Measurements from ENCODE around the gene CWC27. TPM values are rescaled to one million over a fixed set of nuclear protein-coding genes. Genes with fewer than 3 reads are reported as not detected.

CWC27 gene
- total RNA-seq, 2 donors from 2014 or later = 37.5 to 39.1 TPM

GRCh38 chr5:64979531-64979930, 210.8 kb downstream of the CWC27 start:
- H3K36me3 Mint-ChIP-seq (ENCODE audit: insufficient read depth in 2 of 2) = peaks cover 4 to 7% of the 10 kb centered on the region in 2 donors
- H3K4me1 Mint-ChIP-seq (ENCODE audit: low read depth) = peaks cover 7% of the 10 kb centered on the region
- no peaks in the 10 kb centered on the region for H3K27me3 Mint-ChIP-seq (ENCODE audit: low read depth)
- ATAC-seq (replicated peaks in 1 of 2) = no peak
- DNase-seq = no peak
- H3K9me3 Mint-ChIP-seq = no peaks in the 10 kb centered on the region
- H3K27ac Mint-ChIP-seq = no peak overlapping the region
- no peak overlapping the region for H3K4me3 Mint-ChIP-seq

- Mint-ChIP-seq H3K4me1 (ENCODE audit: low read depth) (peaks cover 7% of the 10 kb centered on the region), H3K36me3 (ENCODE audit: insufficient read depth in 2 of 2) (peaks cover 4 to 7% of the 10 kb centered on the region in 2 donors), H3K4me3 (no peak overlapping the region), H3K9me3 (no peaks in the 10 kb centered on the region), H3K27me3 (ENCODE audit: low read depth) (no peaks in the 10 kb centered on the region), H3K27ac (no peak overlapping the region)
- ATAC-seq (replicated peaks in 1 of 2) (no peak), DNase-seq (no peak)
Observed at GRCh38 chr5:64980176-64980575, 211.4 kb downstream of the CWC27 start.

- H3K36me3 Mint-ChIP-seq (ENCODE audit: insufficient read depth in 2 of 2) = peaks cover 10 to 16% of the 10 kb centered on the region in 2 donors
- no peak overlapping the region for H3K27ac Mint-ChIP-seq
- DNase-seq = no peak
- no peak for ATAC-seq (replicated peaks in 1 of 2)
- peaks cover 1 to 3% of the 10 kb centered on the region in 2 donors for H3K9me3 Mint-ChIP-seq
- H3K27me3 Mint-ChIP-seq (ENCODE audit: low read depth) = no peaks in the 10 kb centered on the region
- no peaks in the 10 kb centered on the region for H3K4me1 Mint-ChIP-seq (ENCODE audit: low read depth)
- H3K4me3 Mint-ChIP-seq = no peak overlapping the region
Observed at GRCh38 chr5:64987768-64988167, 219.0 kb downstream of the CWC27 start.

- ATAC-seq (replicated peaks in 1 of 2) (no peak), DNase-seq (no peak)
- peaks cover 0 to 4% of the 10 kb centered on the region in 2 donors for H3K36me3 Mint-ChIP-seq (ENCODE audit: insufficient read depth in 2 of 2)
- no peak overlapping the region for H3K4me3 Mint-ChIP-seq
- H3K9me3 Mint-ChIP-seq = peaks cover 0 to 2% of the 10 kb centered on the region in 2 donors
- no peaks in the 10 kb centered on the region for H3K4me1 Mint-ChIP-seq (ENCODE audit: low read depth)
- no peaks in the 10 kb centered on the region for H3K27me3 Mint-ChIP-seq (ENCODE audit: low read depth)
- H3K27ac Mint-ChIP-seq = no peak overlapping the region
Observed at GRCh38 chr5:65009207-65009606, 240.5 kb downstream of the CWC27 start.

GRCh38 chr5:65010841-65011240, 242.1 kb downstream of the CWC27 start:
- H3K27me3 Mint-ChIP-seq (ENCODE audit: low read depth) = no peaks in the 10 kb centered on the region
- no peaks in the 10 kb centered on the region for H3K9me3 Mint-ChIP-seq
- no peak for ATAC-seq (replicated peaks in 1 of 2)

GRCh38 chr5:65012301-65012892, 243.7 kb downstream of the CWC27 start:
- Mint-ChIP-seq H3K4me3 (no peak overlapping the region), H3K9me3 (no peaks in the 10 kb centered on the region), H3K36me3 (ENCODE audit: insufficient read depth in 2 of 2) (no peaks in the 10 kb centered on the region), H3K4me1 (ENCODE audit: low read depth) (no peaks in the 10 kb centered on the region), H3K27ac (no peak overlapping the region), H3K27me3 (ENCODE audit: low read depth) (no peaks in the 10 kb centered on the region)
- ATAC-seq (replicated peaks in 1 of 2) = no peak
- no peak for DNase-seq

More at GRCh38 chr5:65010841-65011240, 242.1 kb downstream of the CWC27 start:
- no peaks in the 10 kb centered on the region for H3K36me3 Mint-ChIP-seq (ENCODE audit: insufficient read depth in 2 of 2)
- no peak overlapping the region for H3K4me3 Mint-ChIP-seq
- no peak overlapping the region for H3K27ac Mint-ChIP-seq
- no peak for DNase-seq
- no peaks in the 10 kb centered on the region for H3K4me1 Mint-ChIP-seq (ENCODE audit: low read depth)

- DNase-seq = no peak
- Mint-ChIP-seq H3K4me3 (no peak overlapping the region), H3K36me3 (ENCODE audit: insufficient read depth in 2 of 2) (no peaks in the 10 kb centered on the region), H3K27me3 (ENCODE audit: low read depth) (no peaks in the 10 kb centered on the region), H3K9me3 (no peaks in the 10 kb centered on the region), H3K27ac (no peak overlapping the region), H3K4me1 (ENCODE audit: low read depth) (no peaks in the 10 kb centered on the region)
- ATAC-seq (replicated peaks in 1 of 2) = no peak
Observed at GRCh38 chr5:65013166-65013565, 244.4 kb downstream of the CWC27 start.

GRCh38 chr5:65014769-65015168, 246.0 kb downstream of the CWC27 start:
- Mint-ChIP-seq H3K9me3 (no peaks in the 10 kb centered on the region), H3K36me3 (ENCODE audit: insufficient read depth in 2 of 2) (no peaks in the 10 kb centered on the region), H3K27ac (no peak overlapping the region), H3K4me3 (no peak overlapping the region), H3K4me1 (ENCODE audit: low read depth) (peaks cover 3% of the 10 kb centered on the region), H3K27me3 (ENCODE audit: low read depth) (no peaks in the 10 kb centered on the region)
- DNase-seq (no peak), ATAC-seq (replicated peaks in 1 of 2) (no peak)

GRCh38 chr5:65015767-65016166, 247.0 kb downstream of the CWC27 start:
- DNase-seq (no peak), ATAC-seq (replicated peaks in 1 of 2) (no peak)
- no peaks in the 10 kb centered on the region for H3K9me3 Mint-ChIP-seq
- H3K4me1 Mint-ChIP-seq (ENCODE audit: low read depth) = peaks cover 12% of the 10 kb centered on the region
- no peak overlapping the region for H3K4me3 Mint-ChIP-seq
- H3K27ac Mint-ChIP-seq = no peak overlapping the region
- H3K27me3 Mint-ChIP-seq (ENCODE audit: low read depth) = no peaks in the 10 kb centered on the region
- no peaks in the 10 kb centered on the region for H3K36me3 Mint-ChIP-seq (ENCODE audit: insufficient read depth in 2 of 2)

- ATAC-seq (replicated peaks in 1 of 2) (no peak), DNase-seq (no peak)
- no peaks in the 10 kb centered on the region for H3K9me3 Mint-ChIP-seq
- no peak overlapping the region for H3K4me3 Mint-ChIP-seq
- H3K27ac Mint-ChIP-seq = peak overlapping the region; percentile 2
- H3K36me3 Mint-ChIP-seq (ENCODE audit: insufficient read depth in 2 of 2) = no peaks in the 10 kb centered on the region
- no peaks in the 10 kb centered on the region for H3K27me3 Mint-ChIP-seq (ENCODE audit: low read depth)
- H3K4me1 Mint-ChIP-seq (ENCODE audit: low read depth) = peaks cover 24% of the 10 kb centered on the region
Observed at GRCh38 chr5:65017636-65018035, 248.9 kb downstream of the CWC27 start.

- Mint-ChIP-seq H3K27ac (no peak overlapping the region), H3K27me3 (ENCODE audit: low read depth) (no peaks in the 10 kb centered on the region), H3K4me1 (ENCODE audit: low read depth) (peaks cover 24% of the 10 kb centered on the region), H3K4me3 (no peak overlapping the region), H3K36me3 (ENCODE audit: insufficient read depth in 2 of 2) (no peaks in the 10 kb centered on the region), H3K9me3 (no peaks in the 10 kb centered on the region)
- no peak for ATAC-seq (replicated peaks in 1 of 2)
- no peak for DNase-seq
Observed at GRCh38 chr5:65018763-65019162, 250.0 kb downstream of the CWC27 start.

GRCh38 chr5:65020492-65020891, 251.8 kb downstream of the CWC27 start:
- no peak for ATAC-seq (replicated peaks in 1 of 2)
- H3K27me3 Mint-ChIP-seq (ENCODE audit: low read depth) = no peaks in the 10 kb centered on the region

GRCh38 chr5:65021527-65022226, 252.9 kb downstream of the CWC27 start:
- Mint-ChIP-seq H3K27me3 (ENCODE audit: low read depth) (no peaks in the 10 kb centered on the region), H3K27ac (no peak overlapping the region), H3K4me1 (ENCODE audit: low read depth) (peaks cover 28% of the 10 kb centered on the region), H3K36me3 (ENCODE audit: insufficient read depth in 2 of 2) (no peaks in the 10 kb centered on the region), H3K4me3 (no peak overlapping the region), H3K9me3 (peaks cover 0 to 3% of the 10 kb centered on the region in 2 donors)
- no peak for DNase-seq
- peak; percentile 39 to 65 for ATAC-seq (replicated peaks in 1 of 2)

More at GRCh38 chr5:65020492-65020891, 251.8 kb downstream of the CWC27 start:
- Mint-ChIP-seq H3K27ac (no peak overlapping the region), H3K4me3 (no peak overlapping the region), H3K4me1 (ENCODE audit: low read depth) (peaks cover 24% of the 10 kb centered on the region), H3K9me3 (peaks cover 0 to 3% of the 10 kb centered on the region in 2 donors), H3K36me3 (ENCODE audit: insufficient read depth in 2 of 2) (no peaks in the 10 kb centered on the region)
- no peak for DNase-seq

- H3K4me1 Mint-ChIP-seq (ENCODE audit: low read depth) = peaks cover 34% of the 10 kb centered on the region
- no peak overlapping the region for H3K27ac Mint-ChIP-seq
- no peaks in the 10 kb centered on the region for H3K27me3 Mint-ChIP-seq (ENCODE audit: low read depth)
- no peak for DNase-seq
- no peak overlapping the region for H3K4me3 Mint-ChIP-seq
- H3K9me3 Mint-ChIP-seq = peaks cover 0 to 3% of the 10 kb centered on the region in 2 donors
- no peaks in the 10 kb centered on the region for H3K36me3 Mint-ChIP-seq (ENCODE audit: insufficient read depth in 2 of 2)
- no peak for ATAC-seq (replicated peaks in 1 of 2)
Observed at GRCh38 chr5:65022932-65023331, 254.2 kb downstream of the CWC27 start.

All from activated T-cell treated with anti-CD3 and anti-CD28 coated beads, Interleukin-2, amount 50 U/mL, for 72 hours (primary cell).